ENCODE data around the gene RPP38. TPM values are rescaled to one million over a fixed set of nuclear protein-coding genes. Genes with fewer than 3 reads are reported as not detected.

Gene RPP38
- total and polyA plus RNA-seq, 2 of the 13 experiments (the other 11 are each of a cell fraction or from before 2014, with no cell fraction given): 11.7 to 16.4 TPM

DNA sequence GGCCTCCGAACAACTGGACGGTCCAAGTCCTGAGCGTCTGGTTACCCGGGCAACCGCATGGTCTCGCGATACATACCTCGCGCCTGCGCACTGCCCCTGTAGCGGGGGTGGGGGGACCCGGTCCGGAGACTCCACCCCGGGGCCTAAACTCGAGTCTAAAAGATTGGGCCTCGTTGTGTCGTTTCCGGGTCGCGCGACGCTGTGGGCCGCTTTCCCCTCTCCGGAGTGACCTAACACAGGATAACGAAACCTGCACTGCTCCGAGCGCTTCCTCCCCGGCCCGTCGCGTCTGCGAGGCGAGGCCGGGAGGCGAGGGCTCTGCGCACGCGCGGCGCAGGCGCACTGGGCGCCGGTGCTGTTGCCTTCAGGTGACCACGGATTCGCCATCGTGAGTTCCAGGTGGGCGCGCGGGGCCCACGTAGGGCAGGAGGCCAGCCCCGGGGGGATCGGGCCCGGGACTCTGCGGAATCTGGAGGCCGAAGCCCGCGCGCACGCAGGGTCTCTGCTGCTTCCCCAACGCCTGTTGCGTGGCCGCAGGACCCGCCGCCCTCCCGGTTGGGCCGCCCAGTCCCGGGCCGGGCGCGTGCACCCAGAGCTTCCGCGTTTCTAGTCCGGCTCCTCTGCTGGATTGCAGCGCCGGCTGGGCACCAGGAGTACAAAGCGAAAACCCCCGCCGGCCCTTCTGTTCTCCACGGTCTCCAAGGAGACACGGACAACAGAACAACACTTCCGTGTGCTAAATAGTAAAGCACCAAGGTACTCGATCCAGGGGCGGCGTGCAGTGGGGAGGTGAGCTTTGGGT is at the start of gene RPP38 (continued):
- TF ChIP-seq ZNF232 (CRISPR knock-in tag; IDR thresholded peaks at IDR 0.05; ENCODE audit: borderline replicate concordance) (peak; percentile 37), ZNF780A (CRISPR knock-in tag; IDR thresholded peaks at IDR 0.05) (no peak), ZNF781 (CRISPR knock-in tag; IDR thresholded peaks at IDR 0.05; ENCODE audit: borderline replicate concordance, not compliant biosample characterization) (no peak), ZNF225 (CRISPR knock-in tag; IDR thresholded peaks at IDR 0.05) (no peak), ZNF558 (CRISPR knock-in tag; IDR thresholded peaks at IDR 0.05; ENCODE audit: borderline replicate concordance) (peak; percentile 56; the same call in 1 of the 2 replicates), NKX3-1 (CRISPR knock-in tag; IDR thresholded peaks at IDR 0.05) (peak; percentile 85; the same call in 1 of the 2 replicates), KLF9 (CRISPR knock-in tag; IDR thresholded peaks at IDR 0.05; ENCODE audit: low read depth) (no peak; the same call in 1 of the 2 replicates), AHR (CRISPR knock-in tag; IDR thresholded peaks at IDR 0.05) (0 out of 2 replicates have a peak, but pooled peaks have one; percentile 80), HOXD1 (CRISPR knock-in tag; IDR thresholded peaks at IDR 0.05) (no peak; the same call in 1 of the 2 replicates), TCF7L2 (IDR thresholded peaks at IDR 0.05; ENCODE audit: low read depth, low read length) (no peak), ZNF709 (CRISPR knock-in tag; IDR thresholded peaks at IDR 0.05) (peak; percentile 74), ZNF577 (CRISPR knock-in tag; IDR thresholded peaks at IDR 0.05; ENCODE audit: borderline replicate concordance, low read depth) (no peak)
- TF ChIP-seq, protein P1, sequence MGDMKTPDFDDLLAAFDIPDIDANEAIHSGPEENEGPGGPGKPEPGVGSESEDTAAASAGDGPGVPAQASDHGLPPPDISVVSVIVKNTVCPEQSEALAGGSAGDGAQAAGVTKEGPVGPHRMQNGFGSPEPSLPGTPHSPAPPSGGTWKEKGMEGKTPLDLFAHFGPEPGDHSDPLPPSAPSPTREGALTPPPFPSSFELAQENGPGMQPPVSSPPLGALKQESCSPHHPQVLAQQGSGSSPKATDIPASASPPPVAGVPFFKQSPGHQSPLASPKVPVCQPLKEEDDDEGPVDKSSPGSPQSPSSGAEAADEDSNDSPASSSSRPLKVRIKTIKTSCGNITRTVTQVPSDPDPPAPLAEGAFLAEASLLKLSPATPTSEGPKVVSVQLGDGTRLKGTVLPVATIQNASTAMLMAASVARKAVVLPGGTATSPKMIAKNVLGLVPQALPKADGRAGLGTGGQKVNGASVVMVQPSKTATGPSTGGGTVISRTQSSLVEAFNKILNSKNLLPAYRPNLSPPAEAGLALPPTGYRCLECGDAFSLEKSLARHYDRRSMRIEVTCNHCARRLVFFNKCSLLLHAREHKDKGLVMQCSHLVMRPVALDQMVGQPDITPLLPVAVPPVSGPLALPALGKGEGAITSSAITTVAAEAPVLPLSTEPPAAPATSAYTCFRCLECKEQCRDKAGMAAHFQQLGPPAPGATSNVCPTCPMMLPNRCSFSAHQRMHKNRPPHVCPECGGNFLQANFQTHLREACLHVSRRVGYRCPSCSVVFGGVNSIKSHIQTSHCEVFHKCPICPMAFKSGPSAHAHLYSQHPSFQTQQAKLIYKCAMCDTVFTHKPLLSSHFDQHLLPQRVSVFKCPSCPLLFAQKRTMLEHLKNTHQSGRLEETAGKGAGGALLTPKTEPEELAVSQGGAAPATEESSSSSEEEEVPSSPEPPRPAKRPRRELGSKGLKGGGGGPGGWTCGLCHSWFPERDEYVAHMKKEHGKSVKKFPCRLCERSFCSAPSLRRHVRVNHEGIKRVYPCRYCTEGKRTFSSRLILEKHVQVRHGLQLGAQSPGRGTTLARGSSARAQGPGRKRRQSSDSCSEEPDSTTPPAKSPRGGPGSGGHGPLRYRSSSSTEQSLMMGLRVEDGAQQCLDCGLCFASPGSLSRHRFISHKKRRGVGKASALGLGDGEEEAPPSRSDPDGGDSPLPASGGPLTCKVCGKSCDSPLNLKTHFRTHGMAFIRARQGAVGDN (CRISPR knock-in tag; IDR thresholded peaks at IDR 0.05): peak; percentile 97
- TF ChIP-seq, protein P2, sequence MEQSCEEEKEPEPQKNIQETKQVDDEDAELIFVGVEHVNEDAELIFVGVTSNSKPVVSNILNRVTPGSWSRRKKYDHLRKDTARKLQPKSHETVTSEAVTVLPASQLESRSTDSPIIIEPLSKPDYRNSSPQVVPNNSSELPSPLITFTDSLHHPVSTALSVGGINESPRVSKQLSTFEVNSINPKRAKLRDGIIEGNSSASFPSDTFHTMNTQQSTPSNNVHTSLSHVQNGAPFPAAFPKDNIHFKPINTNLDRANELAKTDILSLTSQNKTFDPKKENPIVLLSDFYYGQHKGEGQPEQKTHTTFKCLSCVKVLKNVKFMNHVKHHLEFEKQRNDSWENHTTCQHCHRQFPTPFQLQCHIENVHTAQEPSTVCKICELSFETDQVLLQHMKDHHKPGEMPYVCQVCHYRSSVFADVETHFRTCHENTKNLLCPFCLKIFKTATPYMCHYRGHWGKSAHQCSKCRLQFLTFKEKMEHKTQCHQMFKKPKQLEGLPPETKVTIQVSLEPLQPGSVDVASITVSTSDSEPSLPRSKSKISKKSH (CRISPR knock-in tag; IDR thresholded peaks at IDR 0.05; ENCODE audit: borderline replicate concordance): peak; percentile 88; the same call in 1 of the 2 replicates
- TF ChIP-seq, protein P3, sequence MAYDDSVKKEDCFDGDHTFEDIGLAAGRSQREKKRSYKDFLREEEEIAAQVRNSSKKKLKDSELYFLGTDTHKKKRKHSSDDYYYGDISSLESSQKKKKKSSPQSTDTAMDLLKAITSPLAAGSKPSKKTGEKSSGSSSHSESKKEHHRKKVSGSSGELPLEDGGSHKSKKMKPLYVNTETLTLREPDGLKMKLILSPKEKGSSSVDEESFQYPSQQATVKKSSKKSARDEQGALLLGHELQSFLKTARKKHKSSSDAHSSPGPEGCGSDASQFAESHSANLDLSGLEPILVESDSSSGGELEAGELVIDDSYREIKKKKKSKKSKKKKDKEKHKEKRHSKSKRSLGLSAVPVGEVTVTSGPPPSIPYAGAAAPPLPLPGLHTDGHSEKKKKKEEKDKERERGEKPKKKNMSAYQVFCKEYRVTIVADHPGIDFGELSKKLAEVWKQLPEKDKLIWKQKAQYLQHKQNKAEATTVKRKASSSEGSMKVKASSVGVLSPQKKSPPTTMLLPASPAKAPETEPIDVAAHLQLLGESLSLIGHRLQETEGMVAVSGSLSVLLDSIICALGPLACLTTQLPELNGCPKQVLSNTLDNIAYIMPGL (CRISPR knock-in tag; IDR thresholded peaks at IDR 0.05; ENCODE audit: borderline replicate concordance in 1 of 2, low read depth in 1 of 2): peak; percentile 89 to 90
- TF ChIP-seq, protein P4, sequence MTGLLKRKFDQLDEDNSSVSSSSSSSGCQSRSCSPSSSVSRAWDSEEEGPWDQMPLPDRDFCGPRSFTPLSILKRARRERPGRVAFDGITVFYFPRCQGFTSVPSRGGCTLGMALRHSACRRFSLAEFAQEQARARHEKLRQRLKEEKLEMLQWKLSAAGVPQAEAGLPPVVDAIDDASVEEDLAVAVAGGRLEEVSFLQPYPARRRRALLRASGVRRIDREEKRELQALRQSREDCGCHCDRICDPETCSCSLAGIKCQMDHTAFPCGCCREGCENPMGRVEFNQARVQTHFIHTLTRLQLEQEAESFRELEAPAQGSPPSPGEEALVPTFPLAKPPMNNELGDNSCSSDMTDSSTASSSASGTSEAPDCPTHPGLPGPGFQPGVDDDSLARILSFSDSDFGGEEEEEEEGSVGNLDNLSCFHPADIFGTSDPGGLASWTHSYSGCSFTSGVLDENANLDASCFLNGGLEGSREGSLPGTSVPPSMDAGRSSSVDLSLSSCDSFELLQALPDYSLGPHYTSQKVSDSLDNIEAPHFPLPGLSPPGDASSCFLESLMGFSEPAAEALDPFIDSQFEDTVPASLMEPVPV (CRISPR knock-in tag; IDR thresholded peaks at IDR 0.05): peak; percentile 99
